HCT116 (cell line): Measurements from ENCODE around the gene SH3PXD2A. TPM values are rescaled to one million over a fixed set of nuclear protein-coding genes. Genes with fewer than 3 reads are reported as not detected.

Source experiments
- ATAC-seq: fragments of 200-7000 bp; cut with Tn5 transposase; 2 replicates; pipeline ENCODE4 v1.9.1; 2020; ENCODE audit warnings: mild to moderate bottlenecking, moderate library complexity
- BruUV-seq: library from RNA; stranded (reverse); fragments of 400-500 nt; replicated peaks from 2 replicates; lab custom pipeline; 2021; lab: Mats Ljungman, UMichigan
- CTCF ChIA-PET: fragments of 300-600 bp; sonication (Branson Sonifier 250); formaldehyde crosslinking; loops from one replicate; lab custom pipeline; 2021; ENCODE audit warnings: antibody characterized with exemption; lab: Charles Lee
- POLR2A ChIA-PET: fragments of 300-600, 350-600 bp; sonication (Branson Sonifier 250); formaldehyde crosslinking; loops from one replicate; lab custom pipeline; 2021; ENCODE audit warnings: antibody characterized with exemption; lab: Charles Lee
- RAD21 ChIA-PET, 2 experiments: fragments of 300-600 bp; sonication (Branson Sonifier 250); formaldehyde crosslinking; loops; one replicate each; lab custom pipeline; 2023; ENCODE audit warnings: low total read pairs in 2 of 2; ENCODE audit not compliant: uncharacterized antibody in 2 of 2, unreplicated experiment in 2 of 2, low non-redundant PET in 1 of 2; lab: Charles Lee
- DNase-seq: peaks from one replicate; pipeline ENCODE4 v3.0.0-alpha.2; 2010; ENCODE audit warnings: low read depth, low spot score
- H2AFZ ChIP-seq: fragments of 200-600 bp; shearing (Covaris generic), sonication (generic); 2 replicates; pipeline ENCODE4 v1.6.1; 2017; ENCODE audit warnings: low read depth, mixed run types, mixed read lengths, antibody characterized with exemption, low read length; ENCODE audit not compliant: poor library complexity, severe bottlenecking
- H3K27ac ChIP-seq: 2 replicates; pipeline ENCODE4 v1.5.1; 2012; ENCODE audit warnings: low read depth, low read length
- H3K27me3 ChIP-seq: fragments of 200-600 bp; sonication (generic); 2 replicates; pipeline ENCODE4 v1.6.1; 2016; ENCODE audit warnings: mixed run types, low read length, mixed read lengths; ENCODE audit not compliant: insufficient read depth
- H3K36me3 ChIP-seq, 2 experiments: fragments of 200-500 bp in 1 of 2; fragments of 200-600 bp in 1 of 2; sonication (Bioruptor generic) in 1 of 2; sonication (generic) in 1 of 2; 2 replicates each; pipeline versions ENCODE4 v1.5.1 to v1.6.1; 2014 to 2016; ENCODE audit warnings: low read length in 2 of 2, inconsistent platforms in 1 of 2, mixed read lengths in 1 of 2, mixed run types in 1 of 2; ENCODE audit not compliant: insufficient read depth in 2 of 2, control insufficient read depth in 1 of 2
- H3K4me1 ChIP-seq, 2 experiments: fragments of 200-600 bp in 1 of 2; sonication (generic) in 1 of 2; 2 replicates each; pipeline versions ENCODE4 v1.5.1 to v1.6.1; 2012 to 2017; ENCODE audit warnings: low read length in 2 of 2, inconsistent platforms in 1 of 2, mild to moderate bottlenecking in 1 of 2, mixed read lengths in 1 of 2, mixed run types in 1 of 2, moderate library complexity in 1 of 2; ENCODE audit not compliant: insufficient read depth in 2 of 2, control insufficient read depth in 1 of 2
- H3K4me2 ChIP-seq: fragments of 200-600 bp; sonication (generic); 2 replicates; pipeline ENCODE4 v1.6.1; 2017; ENCODE audit warnings: mixed run types, low read length, mixed read lengths
- H3K4me3 ChIP-seq, 2 experiments: fragments of 200-600 bp in 1 of 2; sonication (generic) in 1 of 2; replicated peaks in 1 of 2; 2 replicates each; pipeline ENCODE4 v1.5.1; 2011 to 2016; ENCODE audit warnings: low read length in 2 of 2, control low read depth in 1 of 2, low read depth in 1 of 2, mild to moderate bottlenecking in 1 of 2, mixed read lengths in 1 of 2, mixed run types in 1 of 2
- H3K79me2 ChIP-seq: fragments of 200-600 bp; sonication (generic); 2 replicates; pipeline ENCODE4 v1.6.1; 2017; ENCODE audit warnings: mild to moderate bottlenecking, mixed run types, low read length, moderate library complexity, mixed read lengths; ENCODE audit not compliant: insufficient read depth
- H3K9ac ChIP-seq: fragments of 200-600 bp; sonication (generic); 2 replicates; pipeline ENCODE4 v1.6.1; 2016; ENCODE audit warnings: low read length, mixed read lengths
- H3K9me2 ChIP-seq: fragments of 200-600 bp; sonication (generic), shearing (Covaris generic); 2 replicates; pipeline ENCODE4 v1.6.1; 2017; ENCODE audit warnings: mixed run types, mild to moderate bottlenecking, moderate library complexity; ENCODE audit not compliant: insufficient read depth
- H3K9me3 ChIP-seq, 2 experiments: fragments of 200-500 bp in 1 of 2; fragments of 200-600 bp in 1 of 2; sonication (Bioruptor generic) in 1 of 2; sonication (generic) in 1 of 2; 2 replicates each; pipeline ENCODE4 v1.6.1; 2014 to 2017; ENCODE audit warnings: low read length in 2 of 2, mixed read lengths in 2 of 2, inconsistent platforms in 1 of 2, low read depth in 1 of 2, mild to moderate bottlenecking in 1 of 2, mixed run types in 1 of 2, moderate library complexity in 1 of 2; ENCODE audit not compliant: control insufficient read depth in 1 of 2, insufficient read depth in 1 of 2
- H4K20me1 ChIP-seq: fragments of 200-600 bp; sonication (generic), shearing (Covaris generic); 2 replicates; pipeline ENCODE4 v1.6.1; 2017; ENCODE audit warnings: mixed run types, mild to moderate bottlenecking, moderate library complexity; ENCODE audit not compliant: insufficient read depth
- CBX3 ChIP-seq: IDR thresholded peaks from 2 replicates; pipeline ENCODE4 v1.6.1; 2012; ENCODE audit warnings: low read depth
- EGR1 ChIP-seq: IDR thresholded peaks from 2 replicates; pipeline ENCODE4 v1.6.1; 2012; ENCODE audit warnings: low read depth
- EZH2 ChIP-seq: fragments of 200-600 bp; sonication (generic); IDR thresholded peaks from 2 replicates; pipeline ENCODE4 v1.6.1; 2017; ENCODE audit warnings: antibody characterized with exemption, mixed run types
- FOSL1 ChIP-seq: IDR thresholded peaks from 2 replicates; pipeline ENCODE4 v1.6.1; 2012; ENCODE audit warnings: low read depth
- POLR2AphosphoS5 ChIP-seq: IDR thresholded peaks from 2 replicates; pipeline ENCODE4 v1.6.1; 2011; ENCODE audit warnings: mild to moderate bottlenecking, low read depth, low read length, moderate library complexity
- RAD21 ChIP-seq: IDR thresholded peaks from 2 replicates; pipeline ENCODE4 v1.6.1; 2012; ENCODE audit warnings: low read depth, mild to moderate bottlenecking
- SIN3A ChIP-seq: IDR thresholded peaks from 2 replicates; pipeline ENCODE4 v1.6.1; 2012; ENCODE audit warnings: low read depth
- SP1 ChIP-seq: IDR thresholded peaks from 2 replicates; pipeline ENCODE4 v1.6.1; 2012; ENCODE audit warnings: low read depth
- YY1 ChIP-seq: IDR thresholded peaks from 2 replicates; pipeline ENCODE4 v1.6.1; 2011; ENCODE audit warnings: low read length, low read depth, moderate library complexity, mild to moderate bottlenecking; ENCODE audit not compliant: insufficient replicate concordance; ENCODE audit errors: extremely low read depth
- ZNF274 ChIP-seq: fragments of 200-500 bp; sonication (Bioruptor generic); IDR thresholded peaks from 2 replicates; pipeline ENCODE4 v1.6.1; 2014; ENCODE audit warnings: mild to moderate bottlenecking, low read depth, low read length, inconsistent platforms
- intact Hi-C: fragments of 100-400 bp; cut with micrococcal nuclease; formaldehyde crosslinking; loops from 2 replicates; pipeline ENCODE4 v1.10.0; 2022
- total RNA-seq: library from RNA; stranded (reverse); gene quantifications from one replicate; pipeline ENCODE4 v1.2.1, GENCODE V29; 2021; ENCODE audit not compliant: unreplicated experiment
- TF ChIP-seq, protein P1 (sequence below): IDR thresholded peaks from 2 replicates; pipeline ENCODE4 v1.6.1; 2012; ENCODE audit warnings: low read depth
- TF ChIP-seq, protein P2 (sequence below): IDR thresholded peaks from 2 replicates; pipeline ENCODE4 v1.6.1; 2012
- TF ChIP-seq, protein P3 (sequence below), 3 experiments: fragments of 200-600 bp in 1 of 3; sonication (generic) in 1 of 3; IDR thresholded peaks in 2 of 3; conservative IDR thresholded peaks in 1 of 3; 2 replicates each; pipeline ENCODE4 v1.5.1; 2012 to 2017; ENCODE audit warnings: low read depth in 2 of 3, low read length in 2 of 3, antibody characterized with exemption in 1 of 3, borderline replicate concordance in 1 of 3, control low read depth in 1 of 3, mild to moderate bottlenecking in 1 of 3, mixed read lengths in 1 of 3, mixed run types in 1 of 3, moderate library complexity in 1 of 3; ENCODE audit not compliant: insufficient read depth in 1 of 3
- TF ChIP-seq, protein P4 (sequence below): IDR thresholded peaks from 2 replicates; pipeline ENCODE4 v1.6.1; 2012

The SH3PXD2A gene
- total RNA-seq, 1 experiment from 2014 or later, result 8.7 TPM

DNA sequence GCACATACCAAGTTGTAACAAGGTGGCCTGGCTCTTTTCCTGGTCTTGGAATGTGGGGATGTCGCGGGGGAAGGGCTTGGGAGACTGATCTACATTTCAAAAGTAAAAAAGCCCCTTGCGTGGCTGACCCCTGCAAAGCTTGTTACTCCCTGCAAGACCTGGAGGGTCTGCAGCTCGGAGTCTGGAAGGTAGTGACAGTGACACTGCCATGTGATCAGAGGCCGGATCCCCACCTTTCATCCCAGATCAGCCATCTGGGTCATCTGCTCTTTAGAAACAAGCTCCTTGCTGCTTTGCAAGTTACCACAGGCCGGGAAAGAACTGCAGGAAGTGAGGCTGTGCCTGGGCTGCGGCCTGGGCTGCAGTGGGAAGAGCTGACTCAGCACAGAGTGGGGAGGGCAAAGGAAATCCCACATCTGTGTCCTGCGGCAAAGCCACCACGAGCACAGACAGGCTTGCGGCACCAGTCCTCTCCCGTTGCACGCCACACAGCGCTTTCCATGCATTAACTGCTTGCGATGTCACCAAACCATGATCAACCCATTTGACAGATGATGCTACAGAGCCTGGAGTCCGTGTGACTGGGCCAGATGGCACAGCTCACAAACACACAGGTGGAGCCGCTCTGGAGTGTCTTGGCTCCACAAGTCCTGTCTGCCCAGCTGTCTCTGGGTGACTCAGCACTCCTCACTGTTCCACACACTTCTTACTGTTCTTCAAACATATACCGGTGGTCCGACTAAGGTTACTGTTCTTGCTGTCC, 97.7 kb downstream of the SH3PXD2A start:
- DNase-seq (no peak), ATAC-seq (no peak)
- ChIA-PET CTCF (no interaction called here), POLR2A (interaction anchor here (0.8 kb wide), 1 partner anchor 18 kb away, joined by 3 read pairs; no protein-coding TSS in a partner anchor), RAD21 (no interaction called here)
- Histone ChIP-seq H3K36me3 (no peaks in the 10 kb centered on the region), H3K4me3 (no peak overlapping the region), H3K27ac (no peak overlapping the region), H3K4me2 (no peak overlapping the region), H3K9me2 (no peaks in the 10 kb centered on the region), H3K9me3 (0 out of 4 replicates have a peak, but pooled peaks cover 0 to 1% of the 10 kb centered on the region in 2 experiments), H2AFZ (no peak overlapping the region), H3K9ac (no peak overlapping the region), H3K27me3 (no peaks in the 10 kb centered on the region), H3K4me1 (peaks cover 12 to 40% of the 10 kb centered on the region in 2 experiments), H3K79me2 (no peaks in the 10 kb centered on the region), H4K20me1 (no peaks in the 10 kb centered on the region)
- BruUV-seq, result no TSS peak
- TF ChIP-seq YY1, result no peak
- TF ChIP-seq POLR2AphosphoS5, result no peak
- no peak for TF ChIP-seq RAD21
- TF ChIP-seq, protein P1, sequence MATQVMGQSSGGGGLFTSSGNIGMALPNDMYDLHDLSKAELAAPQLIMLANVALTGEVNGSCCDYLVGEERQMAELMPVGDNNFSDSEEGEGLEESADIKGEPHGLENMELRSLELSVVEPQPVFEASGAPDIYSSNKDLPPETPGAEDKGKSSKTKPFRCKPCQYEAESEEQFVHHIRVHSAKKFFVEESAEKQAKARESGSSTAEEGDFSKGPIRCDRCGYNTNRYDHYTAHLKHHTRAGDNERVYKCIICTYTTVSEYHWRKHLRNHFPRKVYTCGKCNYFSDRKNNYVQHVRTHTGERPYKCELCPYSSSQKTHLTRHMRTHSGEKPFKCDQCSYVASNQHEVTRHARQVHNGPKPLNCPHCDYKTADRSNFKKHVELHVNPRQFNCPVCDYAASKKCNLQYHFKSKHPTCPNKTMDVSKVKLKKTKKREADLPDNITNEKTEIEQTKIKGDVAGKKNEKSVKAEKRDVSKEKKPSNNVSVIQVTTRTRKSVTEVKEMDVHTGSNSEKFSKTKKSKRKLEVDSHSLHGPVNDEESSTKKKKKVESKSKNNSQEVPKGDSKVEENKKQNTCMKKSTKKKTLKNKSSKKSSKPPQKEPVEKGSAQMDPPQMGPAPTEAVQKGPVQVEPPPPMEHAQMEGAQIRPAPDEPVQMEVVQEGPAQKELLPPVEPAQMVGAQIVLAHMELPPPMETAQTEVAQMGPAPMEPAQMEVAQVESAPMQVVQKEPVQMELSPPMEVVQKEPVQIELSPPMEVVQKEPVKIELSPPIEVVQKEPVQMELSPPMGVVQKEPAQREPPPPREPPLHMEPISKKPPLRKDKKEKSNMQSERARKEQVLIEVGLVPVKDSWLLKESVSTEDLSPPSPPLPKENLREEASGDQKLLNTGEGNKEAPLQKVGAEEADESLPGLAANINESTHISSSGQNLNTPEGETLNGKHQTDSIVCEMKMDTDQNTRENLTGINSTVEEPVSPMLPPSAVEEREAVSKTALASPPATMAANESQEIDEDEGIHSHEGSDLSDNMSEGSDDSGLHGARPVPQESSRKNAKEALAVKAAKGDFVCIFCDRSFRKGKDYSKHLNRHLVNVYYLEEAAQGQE, result no peak
- no peak for TF ChIP-seq EGR1
- TF ChIP-seq ZNF274, result no peak
- no peak for TF ChIP-seq FOSL1
- TF ChIP-seq EZH2, result no peak
- TF ChIP-seq SIN3A, result no peak
- TF ChIP-seq CBX3, result no peak
- TF ChIP-seq, protein P2, sequence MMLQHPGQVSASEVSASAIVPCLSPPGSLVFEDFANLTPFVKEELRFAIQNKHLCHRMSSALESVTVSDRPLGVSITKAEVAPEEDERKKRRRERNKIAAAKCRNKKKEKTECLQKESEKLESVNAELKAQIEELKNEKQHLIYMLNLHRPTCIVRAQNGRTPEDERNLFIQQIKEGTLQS, result no peak
- TF ChIP-seq, protein P3, sequence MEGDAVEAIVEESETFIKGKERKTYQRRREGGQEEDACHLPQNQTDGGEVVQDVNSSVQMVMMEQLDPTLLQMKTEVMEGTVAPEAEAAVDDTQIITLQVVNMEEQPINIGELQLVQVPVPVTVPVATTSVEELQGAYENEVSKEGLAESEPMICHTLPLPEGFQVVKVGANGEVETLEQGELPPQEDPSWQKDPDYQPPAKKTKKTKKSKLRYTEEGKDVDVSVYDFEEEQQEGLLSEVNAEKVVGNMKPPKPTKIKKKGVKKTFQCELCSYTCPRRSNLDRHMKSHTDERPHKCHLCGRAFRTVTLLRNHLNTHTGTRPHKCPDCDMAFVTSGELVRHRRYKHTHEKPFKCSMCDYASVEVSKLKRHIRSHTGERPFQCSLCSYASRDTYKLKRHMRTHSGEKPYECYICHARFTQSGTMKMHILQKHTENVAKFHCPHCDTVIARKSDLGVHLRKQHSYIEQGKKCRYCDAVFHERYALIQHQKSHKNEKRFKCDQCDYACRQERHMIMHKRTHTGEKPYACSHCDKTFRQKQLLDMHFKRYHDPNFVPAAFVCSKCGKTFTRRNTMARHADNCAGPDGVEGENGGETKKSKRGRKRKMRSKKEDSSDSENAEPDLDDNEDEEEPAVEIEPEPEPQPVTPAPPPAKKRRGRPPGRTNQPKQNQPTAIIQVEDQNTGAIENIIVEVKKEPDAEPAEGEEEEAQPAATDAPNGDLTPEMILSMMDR (IDR thresholded peaks at IDR 0.05 in 2 of 3, conservative IDR thresholded peaks at IDR 0.05 in 1 of 3; ENCODE audit: borderline replicate concordance in 1 of 3, insufficient read depth in 1 of 3, low read depth in 2 of 3, low read length in 2 of 3), result no peak
- TF ChIP-seq SP1, result no peak
- TF ChIP-seq, protein P4, sequence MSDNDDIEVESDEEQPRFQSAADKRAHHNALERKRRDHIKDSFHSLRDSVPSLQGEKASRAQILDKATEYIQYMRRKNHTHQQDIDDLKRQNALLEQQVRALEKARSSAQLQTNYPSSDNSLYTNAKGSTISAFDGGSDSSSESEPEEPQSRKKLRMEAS, result no peak
- intact Hi-C loops, result no loop called here
